ENCODE results near the gene ANTXR1.

DNA sequence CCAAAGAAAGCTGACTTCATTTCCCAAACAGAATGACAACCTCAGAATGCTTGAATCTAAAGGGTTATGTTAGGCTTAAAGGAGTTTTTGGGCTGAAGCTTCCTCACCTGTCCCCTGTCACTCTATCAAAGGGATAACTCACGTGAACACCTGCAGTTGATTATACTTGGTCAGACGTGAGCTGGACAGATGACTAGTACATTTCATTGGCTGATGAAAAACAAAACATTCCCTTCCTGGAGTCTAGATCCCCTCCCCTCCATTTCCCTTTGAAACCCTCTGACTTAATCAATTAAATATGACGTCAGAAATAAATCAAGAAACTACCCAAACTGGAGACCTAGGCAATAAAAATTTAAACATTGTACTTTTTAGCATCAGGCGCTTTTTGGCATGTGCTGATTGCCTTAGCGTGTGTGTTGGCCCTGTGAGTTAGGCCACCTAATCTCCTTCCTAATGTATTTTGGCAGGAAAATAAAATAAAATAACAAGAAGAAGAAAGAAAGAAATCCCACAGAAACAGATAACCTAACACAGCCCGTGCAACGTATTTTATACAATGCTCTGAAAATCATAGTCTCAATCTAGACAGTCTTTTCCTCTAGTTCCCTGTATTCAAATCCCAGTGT is 159.0 kb downstream of the ANTXR1 start:
- TF ChIP-seq EP300 (IDR thresholded peaks at IDR 0.05; ENCODE audit: low read depth): no peak
- TF ChIP-seq, protein P1, sequence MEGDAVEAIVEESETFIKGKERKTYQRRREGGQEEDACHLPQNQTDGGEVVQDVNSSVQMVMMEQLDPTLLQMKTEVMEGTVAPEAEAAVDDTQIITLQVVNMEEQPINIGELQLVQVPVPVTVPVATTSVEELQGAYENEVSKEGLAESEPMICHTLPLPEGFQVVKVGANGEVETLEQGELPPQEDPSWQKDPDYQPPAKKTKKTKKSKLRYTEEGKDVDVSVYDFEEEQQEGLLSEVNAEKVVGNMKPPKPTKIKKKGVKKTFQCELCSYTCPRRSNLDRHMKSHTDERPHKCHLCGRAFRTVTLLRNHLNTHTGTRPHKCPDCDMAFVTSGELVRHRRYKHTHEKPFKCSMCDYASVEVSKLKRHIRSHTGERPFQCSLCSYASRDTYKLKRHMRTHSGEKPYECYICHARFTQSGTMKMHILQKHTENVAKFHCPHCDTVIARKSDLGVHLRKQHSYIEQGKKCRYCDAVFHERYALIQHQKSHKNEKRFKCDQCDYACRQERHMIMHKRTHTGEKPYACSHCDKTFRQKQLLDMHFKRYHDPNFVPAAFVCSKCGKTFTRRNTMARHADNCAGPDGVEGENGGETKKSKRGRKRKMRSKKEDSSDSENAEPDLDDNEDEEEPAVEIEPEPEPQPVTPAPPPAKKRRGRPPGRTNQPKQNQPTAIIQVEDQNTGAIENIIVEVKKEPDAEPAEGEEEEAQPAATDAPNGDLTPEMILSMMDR (IDR thresholded peaks at IDR 0.05): no peak
